IMR-90 (cell line): ENCODE results near the gene RAD23B.

ENCODE experiments used
- CEBPB ChIP-seq: IDR thresholded peaks from 2 replicates; pipeline ENCODE4 v1.6.1; 2012; ENCODE audit warnings: low read depth, low read length, improper control_type of control experiment
- CHD1 ChIP-seq: IDR thresholded peaks from 2 replicates; pipeline ENCODE4 v1.6.1; 2012; ENCODE audit warnings: low read depth, low read length, improper control_type of control experiment
- FOS ChIP-seq: fragments of 150-350 bp; IDR thresholded peaks from 2 replicates; pipeline ENCODE4 v1.6.1; 2016; ENCODE audit warnings: low read depth, low read length
- MAFK ChIP-seq: IDR thresholded peaks from 2 replicates; pipeline ENCODE4 v1.6.1; 2012; ENCODE audit warnings: low read depth, low read length, improper control_type of control experiment
- MAZ ChIP-seq: IDR thresholded peaks from 2 replicates; pipeline ENCODE4 v1.6.1; 2012; ENCODE audit warnings: low read depth, mild to moderate bottlenecking, low read length, improper control_type of control experiment, moderate library complexity, borderline replicate concordance
- MXI1 ChIP-seq: IDR thresholded peaks from 2 replicates; pipeline ENCODE4 v1.6.1; 2012; ENCODE audit warnings: low read depth, mild to moderate bottlenecking, low read length, moderate library complexity, borderline replicate concordance
- NFE2L2 ChIP-seq: fragments of 150-350 bp; IDR thresholded peaks from 2 replicates; pipeline ENCODE4 v1.6.1; 2016; ENCODE audit warnings: low read depth, mild to moderate bottlenecking, low read length
- POLR2A ChIP-seq: IDR thresholded peaks from 2 replicates; pipeline ENCODE4 v1.6.1; 2012; ENCODE audit warnings: mild to moderate bottlenecking, low read depth, low read length
- RAD21 ChIP-seq: IDR thresholded peaks from 2 replicates; pipeline ENCODE4 v1.6.1; 2012; ENCODE audit warnings: low read length, improper control_type of control experiment
- RCOR1 ChIP-seq: IDR thresholded peaks from 2 replicates; pipeline ENCODE4 v1.6.1; 2012; ENCODE audit warnings: mild to moderate bottlenecking, low read length, improper control_type of control experiment; ENCODE audit not compliant: insufficient replicate concordance
- RFX5 ChIP-seq: IDR thresholded peaks from 2 replicates; pipeline ENCODE4 v1.8.0; 2012; ENCODE audit warnings: low read depth, mild to moderate bottlenecking, low read length, moderate library complexity
- SMC3 ChIP-seq: fragments of 150-350 bp; IDR thresholded peaks from 2 replicates; pipeline ENCODE4 v1.6.1; 2016; ENCODE audit warnings: low read depth, mild to moderate bottlenecking, antibody characterized with exemption, low read length, moderate library complexity
- TF ChIP-seq, protein P1 (sequence below): conservative IDR thresholded peaks from 2 replicates; pipeline ENCODE4 v1.5.1; 2012; ENCODE audit warnings: mild to moderate bottlenecking, low read depth, low read length, improper control_type of control experiment
- TF ChIP-seq, protein P2 (sequence below): fragments of 150-350 bp; IDR thresholded peaks from 2 replicates; pipeline ENCODE4 v1.6.1; 2017; ENCODE audit warnings: mild to moderate bottlenecking, antibody characterized with exemption, low read length, low read depth

DNA sequence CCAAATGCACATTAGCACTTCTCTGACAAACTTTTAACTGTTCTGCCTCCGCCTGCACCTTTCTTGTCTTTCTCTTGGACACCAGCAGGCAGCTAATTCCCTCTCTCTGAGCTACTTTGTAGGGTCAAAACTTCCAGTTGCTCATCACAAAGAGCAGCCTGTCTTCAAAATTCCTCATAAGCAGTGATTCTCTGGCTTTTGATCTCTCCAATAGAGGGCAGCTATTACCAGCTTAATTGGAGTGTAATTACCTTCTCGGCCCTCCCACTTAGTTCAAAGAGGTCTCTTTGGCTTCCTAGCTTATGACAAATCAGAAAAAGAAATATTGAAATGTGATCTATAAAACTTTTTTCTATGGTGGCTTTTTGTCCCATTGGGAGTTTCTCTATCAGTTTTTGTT, 43.6 kb upstream of the RAD23B start:
- TF ChIP-seq, protein P1, sequence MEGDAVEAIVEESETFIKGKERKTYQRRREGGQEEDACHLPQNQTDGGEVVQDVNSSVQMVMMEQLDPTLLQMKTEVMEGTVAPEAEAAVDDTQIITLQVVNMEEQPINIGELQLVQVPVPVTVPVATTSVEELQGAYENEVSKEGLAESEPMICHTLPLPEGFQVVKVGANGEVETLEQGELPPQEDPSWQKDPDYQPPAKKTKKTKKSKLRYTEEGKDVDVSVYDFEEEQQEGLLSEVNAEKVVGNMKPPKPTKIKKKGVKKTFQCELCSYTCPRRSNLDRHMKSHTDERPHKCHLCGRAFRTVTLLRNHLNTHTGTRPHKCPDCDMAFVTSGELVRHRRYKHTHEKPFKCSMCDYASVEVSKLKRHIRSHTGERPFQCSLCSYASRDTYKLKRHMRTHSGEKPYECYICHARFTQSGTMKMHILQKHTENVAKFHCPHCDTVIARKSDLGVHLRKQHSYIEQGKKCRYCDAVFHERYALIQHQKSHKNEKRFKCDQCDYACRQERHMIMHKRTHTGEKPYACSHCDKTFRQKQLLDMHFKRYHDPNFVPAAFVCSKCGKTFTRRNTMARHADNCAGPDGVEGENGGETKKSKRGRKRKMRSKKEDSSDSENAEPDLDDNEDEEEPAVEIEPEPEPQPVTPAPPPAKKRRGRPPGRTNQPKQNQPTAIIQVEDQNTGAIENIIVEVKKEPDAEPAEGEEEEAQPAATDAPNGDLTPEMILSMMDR: peak; percentile 49; the same call in 1 of the 2 replicates
- no peak for TF ChIP-seq POLR2A
- no peak for TF ChIP-seq SMC3
- no peak for TF ChIP-seq RFX5
- TF ChIP-seq, protein P2, sequence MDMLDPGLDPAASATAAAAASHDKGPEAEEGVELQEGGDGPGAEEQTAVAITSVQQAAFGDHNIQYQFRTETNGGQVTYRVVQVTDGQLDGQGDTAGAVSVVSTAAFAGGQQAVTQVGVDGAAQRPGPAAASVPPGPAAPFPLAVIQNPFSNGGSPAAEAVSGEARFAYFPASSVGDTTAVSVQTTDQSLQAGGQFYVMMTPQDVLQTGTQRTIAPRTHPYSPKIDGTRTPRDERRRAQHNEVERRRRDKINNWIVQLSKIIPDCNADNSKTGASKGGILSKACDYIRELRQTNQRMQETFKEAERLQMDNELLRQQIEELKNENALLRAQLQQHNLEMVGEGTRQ: no peak
- TF ChIP-seq CEBPB: no peak
- no peak for TF ChIP-seq FOS
- no peak for TF ChIP-seq CHD1
- no peak for TF ChIP-seq RCOR1
- TF ChIP-seq MAFK: no peak
- TF ChIP-seq NFE2L2: no peak
- TF ChIP-seq MXI1: no peak
- peak; percentile 47 for TF ChIP-seq RAD21
- no peak for TF ChIP-seq MAZ
